SU-DHL-6 (cell line): Measurements from ENCODE around the gene FAM83G.

Experiments used
- H2AFZ ChIP-seq: fragments of 200-600 bp; sonication (generic); 2 replicates; pipeline ENCODE4 v1.6.1; 2014; ENCODE audit warnings: low read depth, mild to moderate bottlenecking, moderate library complexity, mixed read lengths, antibody characterized with exemption, low read length; ENCODE audit not compliant: severe bottlenecking
- H3F3A ChIP-seq: fragments of 200-600 bp; shearing (Covaris generic); 2 replicates; pipeline ENCODE4 v1.6.0; 2016; ENCODE audit warnings: antibody characterized with exemption, mild to moderate bottlenecking; ENCODE audit not compliant: insufficient read depth
- H3K27ac ChIP-seq: fragments of 200-600 bp; sonication (generic); 2 replicates; pipeline ENCODE4 v1.5.1; 2016; ENCODE audit warnings: low read depth, mild to moderate bottlenecking, low read length, moderate library complexity, mixed read lengths
- H3K27me3 ChIP-seq: fragments of 200-600 bp; sonication (generic), shearing (Covaris generic); 2 replicates; pipeline ENCODE4 v1.6.0; 2014; ENCODE audit warnings: mild to moderate bottlenecking, low read length
- H3K36me3 ChIP-seq: fragments of 200-600 bp; sonication (generic); 2 replicates; pipeline ENCODE4 v1.6.1; 2014; ENCODE audit warnings: mild to moderate bottlenecking, low read length, mixed read lengths
- H3K4me2 ChIP-seq: fragments of 300-600, 200-600 bp; shearing (Covaris generic), sonication (generic); 2 replicates; pipeline ENCODE4 v1.6.0; 2014; ENCODE audit warnings: low read length, low read depth, mild to moderate bottlenecking; ENCODE audit not compliant: poor library complexity, severe bottlenecking
- H3K4me3 ChIP-seq: fragments of 200-600 bp; sonication (generic); 2 replicates; pipeline ENCODE4 v1.5.1; 2014; ENCODE audit warnings: antibody characterized with exemption, low read length, mild to moderate bottlenecking, mixed read lengths; ENCODE audit not compliant: insufficient read depth, poor library complexity, severe bottlenecking
- H3K79me2 ChIP-seq: fragments of 200-600 bp; sonication (generic); 2 replicates; pipeline ENCODE4 v1.6.1; 2014; ENCODE audit warnings: mild to moderate bottlenecking, low read length, moderate library complexity; ENCODE audit not compliant: insufficient read depth
- H3K9ac ChIP-seq: fragments of 200-600 bp; sonication (generic); 2 replicates; pipeline ENCODE4 v1.7.0; 2014; ENCODE audit warnings: mild to moderate bottlenecking, low read length
- H3K9me2 ChIP-seq: fragments of 200-600 bp; sonication (generic); replicated peaks from 2 replicates; pipeline ENCODE4 v1.6.1; 2014; ENCODE audit warnings: low read length; ENCODE audit not compliant: insufficient read depth
- H3K9me3 ChIP-seq: fragments of 200-600 bp; sonication (generic); 2 replicates; pipeline ENCODE4 v1.6.1; 2014; ENCODE audit warnings: low read length, mixed read lengths; ENCODE audit not compliant: insufficient read depth
- H4K20me1 ChIP-seq: fragments of 200-600 bp; sonication (generic); 2 replicates; pipeline ENCODE4 v1.6.1; 2014; ENCODE audit warnings: low read depth, mild to moderate bottlenecking, antibody characterized with exemption, low read length, moderate library complexity, mixed read lengths
- EZH2phosphoT487 ChIP-seq: fragments of 200-600 bp; sonication (generic), shearing (Covaris generic); conservative IDR thresholded peaks from 2 replicates; pipeline ENCODE4 v1.6.1; 2018; ENCODE audit warnings: mild to moderate bottlenecking, antibody characterized with exemption, low read length, moderate library complexity, mixed read lengths
- TF ChIP-seq, protein P1 (sequence below): fragments of 200-600 bp; sonication (generic); IDR thresholded peaks from one replicate; pipeline ENCODE4 v1.5.1; 2017; ENCODE audit warnings: antibody characterized with exemption, mild to moderate bottlenecking, low read length, moderate library complexity; ENCODE audit not compliant: insufficient read depth, poor library complexity, severe bottlenecking

The FAM83G gene

DNA sequence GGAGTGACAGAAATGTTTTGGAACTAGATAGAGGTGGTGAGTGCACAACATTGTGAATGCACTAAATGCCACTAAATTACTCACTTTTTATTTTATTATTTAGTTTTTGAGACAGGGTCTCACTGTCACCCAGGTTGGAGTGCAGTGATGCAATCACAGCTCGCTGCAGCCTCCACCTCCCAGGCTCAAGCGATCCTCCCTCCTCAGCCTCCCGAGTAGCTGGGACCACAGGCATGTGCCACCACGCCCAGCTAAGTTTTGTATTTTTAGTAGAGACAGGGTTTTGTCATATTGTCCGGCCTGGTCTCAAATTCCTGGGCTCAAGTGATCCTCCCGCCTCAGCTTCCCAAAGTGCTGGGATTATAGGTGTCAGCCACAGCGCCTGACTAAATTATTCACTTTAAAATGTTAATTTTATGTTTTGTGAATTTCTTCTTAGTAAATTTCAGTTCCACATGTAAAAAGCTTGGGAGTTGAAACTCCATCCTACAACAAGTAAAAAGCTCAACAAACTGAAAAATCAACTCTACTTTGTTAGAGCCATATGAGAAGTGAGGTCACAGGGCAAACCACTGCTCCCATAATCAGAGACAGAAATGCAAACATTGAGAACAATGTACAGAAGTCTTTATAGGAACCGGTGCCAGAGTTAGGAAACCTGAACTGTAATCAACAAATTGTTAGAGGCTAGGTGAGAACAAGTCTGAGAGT lies 66.4 kb downstream of the FAM83G start:
- H3K27ac ChIP-seq, result no peak overlapping the region
- H3K4me3 ChIP-seq, result no peak overlapping the region
- H3K4me2 ChIP-seq, result no peak overlapping the region
- H3K79me2 ChIP-seq, result no peaks in the 10 kb centered on the region
- no peak overlapping the region for H3K9ac ChIP-seq
- no peaks in the 10 kb centered on the region for H3K36me3 ChIP-seq
- H3K27me3 ChIP-seq, result no peaks in the 10 kb centered on the region
- no peaks in the 10 kb centered on the region for H3K9me2 ChIP-seq
- H2AFZ ChIP-seq, result no peak overlapping the region
- no peaks in the 10 kb centered on the region for H3K9me3 ChIP-seq
- TF ChIP-seq, protein P1, sequence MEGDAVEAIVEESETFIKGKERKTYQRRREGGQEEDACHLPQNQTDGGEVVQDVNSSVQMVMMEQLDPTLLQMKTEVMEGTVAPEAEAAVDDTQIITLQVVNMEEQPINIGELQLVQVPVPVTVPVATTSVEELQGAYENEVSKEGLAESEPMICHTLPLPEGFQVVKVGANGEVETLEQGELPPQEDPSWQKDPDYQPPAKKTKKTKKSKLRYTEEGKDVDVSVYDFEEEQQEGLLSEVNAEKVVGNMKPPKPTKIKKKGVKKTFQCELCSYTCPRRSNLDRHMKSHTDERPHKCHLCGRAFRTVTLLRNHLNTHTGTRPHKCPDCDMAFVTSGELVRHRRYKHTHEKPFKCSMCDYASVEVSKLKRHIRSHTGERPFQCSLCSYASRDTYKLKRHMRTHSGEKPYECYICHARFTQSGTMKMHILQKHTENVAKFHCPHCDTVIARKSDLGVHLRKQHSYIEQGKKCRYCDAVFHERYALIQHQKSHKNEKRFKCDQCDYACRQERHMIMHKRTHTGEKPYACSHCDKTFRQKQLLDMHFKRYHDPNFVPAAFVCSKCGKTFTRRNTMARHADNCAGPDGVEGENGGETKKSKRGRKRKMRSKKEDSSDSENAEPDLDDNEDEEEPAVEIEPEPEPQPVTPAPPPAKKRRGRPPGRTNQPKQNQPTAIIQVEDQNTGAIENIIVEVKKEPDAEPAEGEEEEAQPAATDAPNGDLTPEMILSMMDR, result no peak
- H3F3A ChIP-seq, result 0 out of 2 replicates have a peak, but pooled peaks cover 6% of the 10 kb centered on the region
- H4K20me1 ChIP-seq, result no peaks in the 10 kb centered on the region

DNA sequence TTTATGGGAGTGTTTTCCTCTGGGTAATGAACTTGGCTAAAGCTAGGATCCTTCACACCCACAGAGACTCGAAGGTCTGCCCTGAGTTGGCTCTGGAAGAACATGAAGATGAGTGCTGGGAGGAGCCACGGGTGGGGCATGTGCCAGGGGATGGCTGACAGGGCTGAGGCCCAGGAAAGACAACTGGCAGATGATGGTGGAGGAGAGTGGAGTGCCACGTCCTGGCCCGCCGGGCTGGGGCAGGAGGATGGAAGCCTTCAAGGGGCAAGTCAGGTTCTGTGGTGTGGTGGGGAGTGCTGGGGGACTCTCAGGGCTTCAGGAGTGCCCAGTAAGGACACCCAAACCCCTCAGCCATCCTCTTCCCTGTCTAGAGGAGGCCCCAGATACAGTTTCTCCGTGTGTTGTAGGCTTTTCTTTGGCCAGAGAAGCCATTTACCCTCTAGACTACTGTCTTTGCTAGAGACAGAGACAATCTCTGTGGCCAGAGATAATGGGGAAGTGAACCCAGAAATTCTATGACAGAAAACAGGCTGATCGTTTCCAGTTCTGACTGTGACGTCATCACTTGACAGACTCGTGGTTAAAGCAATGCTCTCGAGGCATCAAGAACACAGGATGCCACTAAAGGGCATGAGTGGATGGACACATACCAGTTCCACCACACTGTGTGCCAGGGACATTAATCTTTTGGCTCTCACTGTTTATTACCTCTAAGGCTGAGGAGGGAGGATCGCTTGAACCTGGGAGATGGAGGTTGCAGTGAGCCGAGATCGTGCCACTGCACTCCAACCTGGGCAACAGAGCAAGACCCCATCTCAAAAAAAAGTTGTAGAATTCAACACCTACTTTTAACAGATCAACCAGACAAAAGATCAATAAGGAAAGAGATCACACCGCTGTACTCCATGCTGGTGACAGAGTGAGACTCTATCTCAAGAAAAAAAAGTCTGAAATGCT lies 71.2 kb downstream of the FAM83G start:
- Histone ChIP-seq H3K27ac (no peak overlapping the region), H4K20me1 (no peaks in the 10 kb centered on the region), H3F3A (peaks cover 19% of the 10 kb centered on the region), H3K36me3 (peaks cover 19% of the 10 kb centered on the region), H3K9me2 (no peaks in the 10 kb centered on the region), H3K9me3 (no peaks in the 10 kb centered on the region), H3K4me2 (no peak overlapping the region), H3K9ac (no peak overlapping the region), H3K27me3 (no peaks in the 10 kb centered on the region), H3K79me2 (no peaks in the 10 kb centered on the region), H3K4me3 (no peak overlapping the region), H2AFZ (no peak overlapping the region)
- TF ChIP-seq EZH2phosphoT487, result no peak
- TF ChIP-seq, protein P1, result no peak

DNA sequence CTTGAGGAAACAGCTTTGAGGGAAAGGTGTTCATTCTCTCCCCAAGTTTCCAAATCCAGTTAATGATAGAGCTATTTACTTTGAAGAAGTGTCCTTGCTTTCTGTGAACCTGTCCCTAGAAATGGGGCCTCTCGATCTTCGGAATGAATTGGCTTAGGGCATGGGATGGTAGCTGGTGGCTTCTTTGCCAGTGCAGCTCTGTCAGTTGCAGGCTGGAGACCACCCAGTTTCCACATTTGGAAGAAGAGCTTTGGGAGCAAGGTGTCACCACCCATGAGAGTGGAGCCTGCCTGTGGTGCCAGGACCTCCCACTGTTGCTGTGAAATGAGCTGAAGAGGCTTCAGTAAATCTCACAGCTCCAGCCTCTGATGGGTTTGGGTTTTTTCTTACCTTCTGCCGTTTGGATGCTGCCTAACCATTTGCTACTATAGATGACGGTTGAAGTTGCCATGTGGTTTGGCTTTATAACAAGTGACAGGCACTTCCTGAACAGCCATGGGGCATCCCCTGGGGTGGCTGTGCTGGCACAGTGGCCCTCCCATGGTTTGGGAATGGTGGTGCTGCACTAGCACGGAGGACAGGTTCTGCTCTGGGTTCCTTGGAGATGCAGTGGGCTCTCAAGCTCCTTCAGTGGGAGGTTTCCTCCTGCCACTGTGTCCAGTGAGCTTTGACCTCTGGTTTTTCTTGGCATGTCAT lies 72.1 kb downstream of the FAM83G start:
- Histone ChIP-seq H3K4me3 (no peak overlapping the region), H2AFZ (no peak overlapping the region), H3K9me2 (no peaks in the 10 kb centered on the region), H3F3A (peaks cover 19% of the 10 kb centered on the region), H3K9ac (no peak overlapping the region), H3K79me2 (no peaks in the 10 kb centered on the region), H3K27me3 (no peaks in the 10 kb centered on the region), H3K36me3 (peaks cover 23% of the 10 kb centered on the region), H3K27ac (no peak overlapping the region), H3K9me3 (no peaks in the 10 kb centered on the region), H3K4me2 (no peak overlapping the region), H4K20me1 (no peaks in the 10 kb centered on the region)
- TF ChIP-seq, protein P1, result no peak
- TF ChIP-seq EZH2phosphoT487, result no peak
